Lung (tissue), 12 donors: ENCODE results near the gene CTNNBIP1. TPM values are rescaled to one million over a fixed set of nuclear protein-coding genes. Genes with fewer than 3 reads are reported as not detected.

ENCODE experiments used
- ATAC-seq: fragments of 200-7000 bp; cut with Tn5 transposase; one replicate; pipeline ENCODE4 v1.9.1; 2020; ENCODE audit warnings: moderate number of reproducible peaks; ENCODE audit not compliant: insufficient read depth, low FRiP score
- DNase-seq, 3 donors: peaks; one replicate each; pipeline ENCODE4 v3.0.0-alpha.2; 2013 to 2017
- H3K27ac ChIP-seq, 2 donors: one replicate each; pipeline ENCODE4 v1.5.1; 2013; ENCODE audit warnings: mild to moderate bottlenecking in 2 of 2, moderate library complexity in 2 of 2, control low read depth in 1 of 2, inconsistent platforms in 1 of 2, low read depth in 1 of 2, low read length in 1 of 2
- H3K27me3 ChIP-seq, 3 donors: one replicate each; pipeline ENCODE4 v1.5.1; 2013; ENCODE audit warnings: low read length in 2 of 3; ENCODE audit not compliant: control insufficient read depth in 3 of 3, insufficient read depth in 3 of 3
- H3K36me3 ChIP-seq, 4 donors: one replicate each; pipeline ENCODE4 v1.5.1; 2013; ENCODE audit warnings: low read length in 4 of 4, mild to moderate bottlenecking in 1 of 4, moderate library complexity in 1 of 4; ENCODE audit not compliant: control insufficient read depth in 4 of 4, insufficient read depth in 4 of 4
- H3K4me1 ChIP-seq, 5 donors: one replicate each; pipeline ENCODE4 v1.5.1; 2013; ENCODE audit warnings: low read length in 5 of 5, mild to moderate bottlenecking in 2 of 5, moderate library complexity in 1 of 5; ENCODE audit not compliant: control insufficient read depth in 5 of 5, insufficient read depth in 5 of 5
- H3K4me3 ChIP-seq: one replicate; pipeline ENCODE4 v1.5.1; 2013; ENCODE audit warnings: mild to moderate bottlenecking, control low read depth, moderate library complexity
- H3K9ac ChIP-seq, 2 donors: one replicate each; pipeline ENCODE4 v1.5.1; 2013; ENCODE audit warnings: low read length in 2 of 2, control low read depth in 1 of 2; ENCODE audit not compliant: insufficient read depth in 1 of 2
- H3K9me3 ChIP-seq, 4 donors: one replicate each; pipeline ENCODE4 v1.5.1; 2013; ENCODE audit warnings: low read length in 3 of 4, mild to moderate bottlenecking in 1 of 4, moderate library complexity in 1 of 4; ENCODE audit not compliant: control insufficient read depth in 4 of 4, insufficient read depth in 3 of 4
- WGBS, 2 donors: extraction: QIAGEN DNeasy Blood & Tissue Kit; methylation state at CpG; one replicate each; pipeline ENCODE4 v1.1.7; 2013; 5-methylcytosine and 5-hydroxymethylcytosine counted together
- polyA plus RNA-seq, 2 donors: library from polyadenylated mRNA; stranded (reverse); fragments of 200-250 nt; gene quantifications; one replicate each; pipeline ENCODE4 v1.2.1, GENCODE V29; 2013
- total RNA-seq, 2 donors: library from RNA; depleted of rRNA in 1 of 2; stranded (reverse); fragments of >200 nt in 1 of 2; gene quantifications; one replicate each; pipeline ENCODE4 v1.2.1, GENCODE V29; 2014 to 2021
- TF ChIP-seq, protein P1 (sequence below): IDR thresholded peaks from 2 replicates; pipeline ENCODE4 v1.5.1; 2012; ENCODE audit warnings: mild to moderate bottlenecking; ENCODE audit errors: control extremely low read depth, extremely low read depth
- donor health status: control.
- donor health status: control.
- donor health status: Bipolar disorder and iron deficiency.
- donor health status: healthy.
- donor health status: DM: yes; HTN: yes; CAD: no.

The CTNNBIP1 gene
- total and polyA plus RNA-seq, 4 donors, result 31.2 to 57.1 (median 32.2) TPM

DNA sequence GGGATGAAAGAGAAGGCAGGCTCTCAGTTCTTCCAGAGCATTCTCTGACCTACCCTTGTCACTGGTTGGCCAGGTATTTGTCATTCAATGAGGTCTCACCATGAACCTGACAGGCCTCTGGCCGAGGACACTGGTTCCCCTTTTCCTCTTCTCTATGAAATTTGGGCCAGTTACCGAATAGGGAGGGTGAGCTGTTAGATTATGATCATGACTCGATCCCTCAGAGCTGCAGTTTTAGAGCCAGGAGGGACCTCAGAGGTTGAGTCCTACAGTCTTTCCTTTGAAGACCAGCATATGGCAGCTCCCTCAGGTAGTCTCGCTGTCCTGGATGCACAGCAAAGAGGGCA is 56.8 kb downstream of the CTNNBIP1 start:
- WGBS, 2 donors, result 78 to 89% methylated on average over 4 of the region's 4 CpGs
- no peak overlapping the region for H3K27ac ChIP-seq

DNA sequence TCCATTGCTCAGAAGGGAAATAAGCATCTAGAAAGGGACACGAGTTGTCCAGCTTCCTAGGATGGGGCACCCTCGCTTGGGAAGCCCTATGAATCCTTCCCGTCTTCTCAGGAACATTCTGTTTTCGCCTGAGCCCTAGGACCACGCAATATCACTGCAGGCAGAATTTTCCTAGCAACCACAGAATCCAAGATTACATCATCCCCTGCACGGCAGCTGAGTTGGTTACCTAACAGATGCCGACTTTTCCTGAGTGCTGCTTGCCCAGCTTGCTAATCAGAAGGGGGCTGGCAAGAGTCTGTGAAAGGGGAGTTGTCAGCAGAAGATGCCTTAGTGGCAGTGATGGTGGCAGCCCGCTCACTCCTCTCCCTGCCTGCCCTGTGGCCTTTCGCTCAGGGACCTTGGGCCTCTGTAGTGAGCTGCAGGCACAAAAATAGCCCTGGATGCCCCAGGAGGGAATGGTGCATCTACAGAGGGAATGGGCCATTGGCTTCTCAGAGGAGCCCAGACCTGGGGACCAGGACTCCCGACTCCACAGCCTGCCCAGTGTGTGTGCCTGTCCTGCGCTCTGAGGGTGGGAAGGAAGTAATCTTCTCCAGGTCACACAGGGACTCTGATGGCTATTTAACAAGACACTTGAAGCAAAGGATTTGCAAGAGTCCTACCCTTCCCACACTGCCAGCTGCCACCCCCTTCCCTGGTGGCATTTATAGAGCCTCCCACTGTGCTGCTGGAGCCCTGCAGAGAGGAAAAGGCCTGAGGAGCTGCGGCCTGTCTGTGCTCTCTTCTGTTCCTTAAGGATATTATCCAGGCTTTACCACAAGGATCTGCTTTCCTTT is 57.4 kb downstream of the CTNNBIP1 start:
- peaks cover 0 to 6% (median under 1%) of the 10 kb centered on the region in 4 donors for H3K9me3 ChIP-seq
- H3K4me1 ChIP-seq, result no peaks in the 10 kb centered on the region
- ATAC-seq, result no peak
- H3K9ac ChIP-seq, result no peak overlapping the region
- DNase-seq, result no peak
- TF ChIP-seq, protein P1, sequence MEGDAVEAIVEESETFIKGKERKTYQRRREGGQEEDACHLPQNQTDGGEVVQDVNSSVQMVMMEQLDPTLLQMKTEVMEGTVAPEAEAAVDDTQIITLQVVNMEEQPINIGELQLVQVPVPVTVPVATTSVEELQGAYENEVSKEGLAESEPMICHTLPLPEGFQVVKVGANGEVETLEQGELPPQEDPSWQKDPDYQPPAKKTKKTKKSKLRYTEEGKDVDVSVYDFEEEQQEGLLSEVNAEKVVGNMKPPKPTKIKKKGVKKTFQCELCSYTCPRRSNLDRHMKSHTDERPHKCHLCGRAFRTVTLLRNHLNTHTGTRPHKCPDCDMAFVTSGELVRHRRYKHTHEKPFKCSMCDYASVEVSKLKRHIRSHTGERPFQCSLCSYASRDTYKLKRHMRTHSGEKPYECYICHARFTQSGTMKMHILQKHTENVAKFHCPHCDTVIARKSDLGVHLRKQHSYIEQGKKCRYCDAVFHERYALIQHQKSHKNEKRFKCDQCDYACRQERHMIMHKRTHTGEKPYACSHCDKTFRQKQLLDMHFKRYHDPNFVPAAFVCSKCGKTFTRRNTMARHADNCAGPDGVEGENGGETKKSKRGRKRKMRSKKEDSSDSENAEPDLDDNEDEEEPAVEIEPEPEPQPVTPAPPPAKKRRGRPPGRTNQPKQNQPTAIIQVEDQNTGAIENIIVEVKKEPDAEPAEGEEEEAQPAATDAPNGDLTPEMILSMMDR, result no peak
- no peak overlapping the region for H3K4me3 ChIP-seq
- no peaks in the 10 kb centered on the region for H3K27me3 ChIP-seq
- no peak overlapping the region for H3K27ac ChIP-seq
- WGBS, 2 donors, result 63 to 82% methylated on average over 12 of the region's 12 CpGs
- H3K36me3 ChIP-seq, result peaks cover 2 to 15% (median 6%) of the 10 kb centered on the region in 4 donors

More for the DNA sequence above, 56.8 kb downstream of the CTNNBIP1 start:
- TF ChIP-seq, protein P1, result no peak
- Histone ChIP-seq H3K4me1 (no peaks in the 10 kb centered on the region), H3K9ac (no peak overlapping the region), H3K9me3 (peaks cover 0 to 6% (median under 1%) of the 10 kb centered on the region in 4 donors), H3K36me3 (peaks cover 2 to 17% (median 6%) of the 10 kb centered on the region in 4 donors), H3K4me3 (no peak overlapping the region), H3K27me3 (no peaks in the 10 kb centered on the region)
- no peak for DNase-seq
- ATAC-seq, result no peak

DNA sequence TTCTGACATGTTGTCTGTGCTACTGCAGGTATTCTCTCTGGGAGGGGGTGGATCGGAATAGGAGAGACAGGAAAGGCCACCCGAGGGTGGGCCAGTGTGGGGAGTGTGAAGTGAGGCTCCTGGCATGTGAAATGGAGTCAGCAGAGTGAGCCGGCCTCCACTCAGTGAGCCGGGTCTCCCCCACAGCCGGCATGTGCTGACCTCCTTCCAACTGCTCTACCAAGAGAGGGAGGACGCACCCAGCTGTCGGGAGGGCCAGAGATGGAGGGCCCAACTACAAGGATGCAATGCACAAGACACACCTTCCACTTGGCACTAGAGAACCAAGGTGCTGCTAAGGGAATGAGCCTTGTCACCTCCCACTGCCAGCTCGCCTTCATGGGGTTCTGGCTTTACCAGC is 58.1 kb downstream of the CTNNBIP1 start:
- ATAC-seq (no peak), DNase-seq (no peak)
- WGBS, 2 donors, result 89 to 93% methylated on average over 8 of the region's 8 CpGs
- Histone ChIP-seq H3K9me3 (peaks cover 0 to 6% (median under 1%) of the 10 kb centered on the region in 4 donors), H3K4me1 (no peaks in the 10 kb centered on the region), H3K9ac (no peak overlapping the region), H3K27me3 (no peaks in the 10 kb centered on the region), H3K27ac (no peak overlapping the region), H3K36me3 (peaks cover 2 to 15% (median 6%) of the 10 kb centered on the region in 4 donors), H3K4me3 (no peak overlapping the region)
- TF ChIP-seq, protein P1, result no peak
